ENCODE measurements around the gene TESK2. TPM values are rescaled to one million over a fixed set of nuclear protein-coding genes. Genes with fewer than 3 reads are reported as not detected.
A peak's percentile ranks its signal among the peaks of the same experiment; 100 is the strongest.
"Not testable (repeated sequence)": the region's sequence is repeated elsewhere in the genome, so short reads cannot be mapped to it uniquely, and the experiment has no call there.

The TESK2 gene
- total and polyA plus RNA-seq, 8 donors, result 1.5 to 3.6 (median 2.6) TPM

DNA sequence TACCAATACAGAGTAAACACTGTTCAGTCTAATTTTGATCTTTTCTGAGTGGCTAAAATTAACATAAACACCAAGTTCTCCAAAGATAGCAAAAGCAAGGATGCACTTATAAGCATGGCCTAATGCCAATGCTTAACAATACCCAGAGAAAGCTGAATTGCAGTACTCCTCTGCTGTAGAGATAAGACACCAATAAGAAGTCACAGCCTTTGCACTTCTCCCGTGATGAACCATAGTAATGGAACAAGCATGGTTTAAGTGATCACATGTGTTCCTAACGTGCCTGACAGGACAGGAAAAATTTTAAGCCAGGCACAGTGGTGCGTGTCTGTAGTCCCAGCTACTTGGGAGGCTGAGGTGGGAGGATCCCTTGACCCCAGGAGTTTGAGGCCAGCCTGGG, 25.1 kb upstream of the TESK2 start:
- DNase-seq, result no peak
- peaks cover 0 to 13% (median 0%) of the 10 kb centered on the region in 3 donors for H3K4me1 ChIP-seq
- H3K27ac ChIP-seq, result no peak overlapping the region
- H3K4me3 ChIP-seq, result no peak overlapping the region
- H3K36me3 ChIP-seq, result peaks cover 2 to 46% (median 14%) of the 10 kb centered on the region in 3 donors
- H3K9me3 ChIP-seq, result no peaks in the 10 kb centered on the region
- 80 to 81% methylated on average over 3 of the region's 3 CpGs for WGBS, 2 donors
- ATAC-seq, result no peak
- intact Hi-C loops (cut with DNase I), result loop anchor here in 2 of 3 donors (5.0 to 10.0 kb wide), 3 partner anchors 36 to 359 kb away; partner anchors contain the start of gene AKR1A1 (in 1 of the 2)
- no peaks in the 10 kb centered on the region for H3K27me3 ChIP-seq
- FAIRE-seq, result no peak
- TF ChIP-seq, protein P1, sequence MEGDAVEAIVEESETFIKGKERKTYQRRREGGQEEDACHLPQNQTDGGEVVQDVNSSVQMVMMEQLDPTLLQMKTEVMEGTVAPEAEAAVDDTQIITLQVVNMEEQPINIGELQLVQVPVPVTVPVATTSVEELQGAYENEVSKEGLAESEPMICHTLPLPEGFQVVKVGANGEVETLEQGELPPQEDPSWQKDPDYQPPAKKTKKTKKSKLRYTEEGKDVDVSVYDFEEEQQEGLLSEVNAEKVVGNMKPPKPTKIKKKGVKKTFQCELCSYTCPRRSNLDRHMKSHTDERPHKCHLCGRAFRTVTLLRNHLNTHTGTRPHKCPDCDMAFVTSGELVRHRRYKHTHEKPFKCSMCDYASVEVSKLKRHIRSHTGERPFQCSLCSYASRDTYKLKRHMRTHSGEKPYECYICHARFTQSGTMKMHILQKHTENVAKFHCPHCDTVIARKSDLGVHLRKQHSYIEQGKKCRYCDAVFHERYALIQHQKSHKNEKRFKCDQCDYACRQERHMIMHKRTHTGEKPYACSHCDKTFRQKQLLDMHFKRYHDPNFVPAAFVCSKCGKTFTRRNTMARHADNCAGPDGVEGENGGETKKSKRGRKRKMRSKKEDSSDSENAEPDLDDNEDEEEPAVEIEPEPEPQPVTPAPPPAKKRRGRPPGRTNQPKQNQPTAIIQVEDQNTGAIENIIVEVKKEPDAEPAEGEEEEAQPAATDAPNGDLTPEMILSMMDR (IDR thresholded peaks at IDR 0.05), result no peak

DNA sequence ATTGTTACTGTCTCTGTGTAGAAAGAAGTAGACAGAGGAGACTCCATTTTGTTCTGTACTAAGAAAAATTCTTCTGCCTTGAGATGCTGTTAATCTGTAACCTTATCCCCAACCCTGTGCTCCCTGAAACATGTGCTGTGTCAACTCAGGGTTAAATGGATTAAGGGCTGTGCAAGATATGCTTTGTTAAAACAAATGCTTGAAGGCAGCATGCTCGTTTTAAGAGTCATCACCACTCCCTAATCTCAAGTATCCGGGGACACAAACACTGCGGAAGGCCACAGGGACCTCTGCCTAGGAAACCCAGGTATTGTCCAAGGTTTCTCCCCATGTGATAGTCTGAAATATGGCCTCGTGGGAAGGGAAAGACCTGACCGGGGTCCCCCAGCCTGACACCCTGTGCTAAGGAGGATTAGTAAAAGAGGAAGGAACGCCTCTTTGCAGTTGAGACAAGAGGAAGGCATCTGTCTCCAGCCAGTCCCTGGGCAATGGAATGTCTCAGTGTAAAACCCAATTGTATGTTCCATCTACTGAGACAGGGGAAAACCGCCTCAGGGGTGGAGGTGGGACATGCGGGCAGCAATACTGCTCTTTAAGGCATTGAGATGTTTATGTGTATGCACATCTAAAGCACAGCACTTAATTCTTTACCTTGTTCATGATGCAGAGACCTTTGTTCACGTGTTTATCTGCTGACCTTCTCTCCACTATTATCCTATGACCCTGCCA, 22.7 kb upstream of the TESK2 start:
- H3K36me3 ChIP-seq, result peaks cover 6 to 69% (median 30%) of the 10 kb centered on the region in 3 donors
- not testable (repeated sequence) for H3K9me3 ChIP-seq, ATAC-seq, H3K4me1 ChIP-seq, H3K4me3 ChIP-seq, H3K27ac ChIP-seq, H3K27me3 ChIP-seq, FAIRE-seq, DNase-seq
- WGBS, 2 donors, result 63 to 69% methylated on average over 8 to 9 of the region's 9 CpGs
- intact Hi-C loops (cut with DNase I), result loop anchor here in 1 of 3 donors (10.0 kb wide), 1 partner anchor 361 kb away; no protein-coding TSS in a partner anchor

DNA sequence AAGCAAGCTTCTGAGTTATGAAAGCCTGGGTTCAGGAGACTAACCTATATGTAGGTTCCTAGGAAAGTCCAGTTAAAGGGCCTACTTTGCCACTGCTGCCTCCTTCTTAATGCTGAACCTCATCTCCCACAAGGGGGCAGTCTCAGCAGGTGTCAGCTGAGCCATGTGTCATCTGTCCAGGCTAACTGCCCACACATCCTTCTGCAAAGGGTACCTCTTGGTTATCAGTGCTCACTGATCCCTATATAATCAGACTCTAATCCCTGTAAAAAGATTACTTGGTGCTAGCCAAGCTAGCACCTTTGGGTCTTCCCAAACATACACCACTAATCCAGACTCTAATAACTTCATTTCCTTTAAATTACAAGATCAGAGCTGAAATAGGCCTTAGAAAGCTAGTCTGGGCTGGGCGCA, 21.7 kb upstream of the TESK2 start:
- Histone ChIP-seq H3K36me3 (peaks cover 6 to 69% (median 31%) of the 10 kb centered on the region in 3 donors), H3K27me3 (no peaks in the 10 kb centered on the region), H3K27ac (no peak overlapping the region), H3K9me3 (no peaks in the 10 kb centered on the region), H3K4me1 (no peaks in the 10 kb centered on the region), H3K4me3 (no peak overlapping the region)
- FAIRE-seq, result no peak
- TF ChIP-seq, protein P1 (IDR thresholded peaks at IDR 0.05), result peak; percentile 27 to 66 (median 52)
- peak; percentile 74 to 94 (median 88) for ATAC-seq
- 93 to 100% methylated on average over 1 of the region's 1 CpG for WGBS, 2 donors
- intact Hi-C loops (cut with DNase I), result loop anchor here in 1 of 3 donors (10.0 kb wide), 1 partner anchor 362 kb away; no protein-coding TSS in a partner anchor
- DNase-seq, result peak in 5 of 6 donors; percentile 47 to 72 (median 50)

DNA sequence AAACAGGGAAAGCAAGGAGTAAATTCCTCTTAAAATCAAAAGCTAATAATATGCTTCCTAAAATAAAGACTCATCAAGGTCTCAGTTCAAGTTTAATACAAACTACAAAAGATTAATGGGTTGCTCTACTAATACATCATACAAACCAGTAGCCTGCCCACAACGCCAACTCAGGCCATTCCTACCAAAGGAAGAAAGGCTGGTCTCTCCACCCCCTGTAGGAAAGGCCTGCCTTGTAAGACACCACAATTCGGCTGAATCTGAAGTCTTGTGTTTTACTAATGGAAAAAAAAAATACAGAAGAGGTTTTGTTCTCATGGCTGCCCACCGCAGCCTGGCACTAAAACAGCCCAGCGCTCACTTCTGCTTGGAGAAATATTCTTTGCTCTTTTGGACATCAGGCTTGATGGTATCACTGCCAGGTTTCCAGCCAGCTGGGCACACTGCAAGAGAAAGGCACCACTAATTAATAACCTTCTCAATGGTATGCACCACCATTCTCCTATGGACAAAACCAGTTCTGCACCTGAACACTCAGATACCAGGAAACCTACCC, 20.1 kb upstream of the TESK2 start:
- no peaks in the 10 kb centered on the region for H3K4me1 ChIP-seq
- H3K27ac ChIP-seq, result no peak overlapping the region
- H3K9me3 ChIP-seq, result no peaks in the 10 kb centered on the region
- TF ChIP-seq, protein P1 (IDR thresholded peaks at IDR 0.05), result no peak
- no peak for FAIRE-seq
- no peaks in the 10 kb centered on the region for H3K27me3 ChIP-seq
- H3K4me3 ChIP-seq, result no peak overlapping the region
- no peak for ATAC-seq
- intact Hi-C loops (cut with DNase I), result loop anchor here in 1 of 3 donors (10.0 kb wide), 1 partner anchor 364 kb away; no protein-coding TSS in a partner anchor
- 89% methylated on average over 4 of the region's 4 CpGs for WGBS, 2 donors
- no peak for DNase-seq
- H3K36me3 ChIP-seq, result peaks cover 6 to 54% (median 31%) of the 10 kb centered on the region in 3 donors

DNA sequence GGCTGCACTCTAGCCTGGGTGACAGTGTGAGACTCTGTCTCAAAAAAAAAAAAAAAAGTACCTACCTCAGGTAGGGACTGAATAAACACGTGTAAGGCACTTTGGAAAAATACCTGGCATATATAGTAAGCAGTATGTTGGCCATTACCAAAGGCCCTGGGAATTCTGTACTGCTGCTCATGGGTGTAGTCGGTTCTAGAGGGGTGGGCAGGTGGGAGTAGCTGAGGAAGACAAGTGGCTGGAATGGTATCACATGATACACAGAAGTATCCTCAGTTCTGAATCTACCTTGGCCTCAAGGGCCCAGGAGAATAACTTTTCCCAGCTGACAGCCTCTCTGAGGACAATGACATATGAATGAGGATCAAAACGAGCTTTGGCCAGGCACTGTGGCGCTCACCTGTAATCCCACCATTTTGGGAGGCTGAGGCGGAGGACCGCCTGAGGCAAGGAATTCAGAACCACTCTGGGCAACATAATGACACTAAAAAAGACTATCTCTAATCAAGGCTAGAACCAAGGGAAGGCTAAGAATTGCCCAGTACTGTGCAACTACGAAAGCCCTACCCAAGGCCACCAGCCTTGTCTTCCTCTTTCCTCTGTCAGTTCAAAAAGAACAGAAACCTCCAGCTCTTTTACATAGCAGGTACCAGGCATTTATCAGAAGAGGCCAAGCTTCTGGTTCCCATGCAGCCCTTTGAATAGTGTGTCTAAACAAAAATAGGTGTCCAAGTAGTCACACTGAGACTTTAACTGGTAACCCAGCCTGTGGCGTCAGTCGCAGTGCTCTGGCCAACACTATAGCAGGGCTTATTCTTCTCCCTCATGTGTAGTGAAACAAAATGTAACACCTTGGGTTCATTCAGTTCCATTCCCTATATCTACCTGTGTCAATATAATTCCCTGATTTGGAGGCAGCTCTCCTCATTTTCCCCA, 19.3 kb upstream of the TESK2 start:
- H3K27me3 ChIP-seq, result no peaks in the 10 kb centered on the region
- WGBS, 2 donors, result 68 to 77% methylated on average over 9 of the region's 9 CpGs
- peaks cover 6 to 47% (median 31%) of the 10 kb centered on the region in 3 donors for H3K36me3 ChIP-seq
- no peaks in the 10 kb centered on the region for H3K9me3 ChIP-seq
- ATAC-seq (no peak), FAIRE-seq (no peak), DNase-seq (no peak)
- no peaks in the 10 kb centered on the region for H3K4me1 ChIP-seq
- no peak overlapping the region for H3K4me3 ChIP-seq
- intact Hi-C loops (cut with DNase I), result loop anchor here in 1 of 3 donors (10.0 kb wide), 1 partner anchor 364 kb away; no protein-coding TSS in a partner anchor
- TF ChIP-seq, protein P1 (IDR thresholded peaks at IDR 0.05), result no peak
- no peak overlapping the region for H3K27ac ChIP-seq

Measured in pancreas (tissue), 10 donors.